A673 (cell line): ENCODE measurements around the gene LRBA.

Source experiments
- EZH2 ChIP-seq: fragments of 200-600 bp; sonication (generic); IDR thresholded peaks from 2 replicates; pipeline ENCODE4 v1.6.1; 2017; ENCODE audit warnings: borderline replicate concordance, low read depth, mild to moderate bottlenecking, mixed read lengths, antibody characterized with exemption, low read length; ENCODE audit not compliant: poor library complexity, severe bottlenecking
- TF ChIP-seq, protein P1 (sequence below): fragments of 300-800, 200-600 bp; sonication (generic); conservative IDR thresholded peaks from 2 replicates; pipeline ENCODE4 v1.5.1; 2017; ENCODE audit warnings: low read depth, mild to moderate bottlenecking, antibody characterized with exemption, low read length, moderate library complexity, mixed read lengths

DNA sequence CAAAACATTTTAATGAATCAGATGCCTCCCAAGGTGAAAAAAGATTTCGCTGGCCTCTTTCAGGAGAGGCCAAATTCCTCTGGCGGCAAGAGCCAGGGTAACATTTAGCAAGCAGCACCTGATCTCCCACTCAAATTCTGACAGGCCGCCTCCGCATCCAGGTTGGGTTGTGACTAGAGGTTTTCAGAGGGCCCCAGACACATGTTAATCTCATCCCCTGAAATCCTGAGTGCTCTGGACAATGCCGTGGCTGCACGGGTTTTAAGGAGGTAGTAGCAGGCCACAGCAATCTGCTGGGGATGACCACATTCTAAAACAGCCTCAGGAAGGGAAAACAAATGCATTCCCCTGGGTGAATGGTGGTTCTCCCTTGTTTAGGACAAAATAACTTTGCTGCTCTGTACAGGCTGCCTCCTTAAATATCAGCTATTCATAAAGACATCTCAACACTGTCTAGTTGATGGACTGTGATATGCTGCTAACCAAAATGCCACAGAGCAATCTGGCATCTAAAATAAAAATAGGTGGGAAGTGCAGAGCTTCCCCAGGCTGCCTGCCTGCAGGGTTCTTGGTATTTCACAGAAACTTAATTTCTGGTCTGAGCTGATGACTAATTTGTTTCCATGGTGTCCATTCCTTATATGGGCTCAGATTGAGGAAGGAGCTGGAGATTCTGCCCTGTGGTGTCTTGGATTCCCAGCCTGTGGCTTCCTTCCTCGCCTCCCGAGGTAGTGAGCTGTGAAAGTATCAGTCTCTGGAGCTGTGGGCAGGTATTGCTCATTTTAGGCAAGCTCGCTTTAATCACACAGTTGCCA, 734.8 kb downstream of the LRBA start:
- TF ChIP-seq, protein P1, sequence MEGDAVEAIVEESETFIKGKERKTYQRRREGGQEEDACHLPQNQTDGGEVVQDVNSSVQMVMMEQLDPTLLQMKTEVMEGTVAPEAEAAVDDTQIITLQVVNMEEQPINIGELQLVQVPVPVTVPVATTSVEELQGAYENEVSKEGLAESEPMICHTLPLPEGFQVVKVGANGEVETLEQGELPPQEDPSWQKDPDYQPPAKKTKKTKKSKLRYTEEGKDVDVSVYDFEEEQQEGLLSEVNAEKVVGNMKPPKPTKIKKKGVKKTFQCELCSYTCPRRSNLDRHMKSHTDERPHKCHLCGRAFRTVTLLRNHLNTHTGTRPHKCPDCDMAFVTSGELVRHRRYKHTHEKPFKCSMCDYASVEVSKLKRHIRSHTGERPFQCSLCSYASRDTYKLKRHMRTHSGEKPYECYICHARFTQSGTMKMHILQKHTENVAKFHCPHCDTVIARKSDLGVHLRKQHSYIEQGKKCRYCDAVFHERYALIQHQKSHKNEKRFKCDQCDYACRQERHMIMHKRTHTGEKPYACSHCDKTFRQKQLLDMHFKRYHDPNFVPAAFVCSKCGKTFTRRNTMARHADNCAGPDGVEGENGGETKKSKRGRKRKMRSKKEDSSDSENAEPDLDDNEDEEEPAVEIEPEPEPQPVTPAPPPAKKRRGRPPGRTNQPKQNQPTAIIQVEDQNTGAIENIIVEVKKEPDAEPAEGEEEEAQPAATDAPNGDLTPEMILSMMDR = no peak
- no peak for TF ChIP-seq EZH2
